HepG2 (cell line): Measurements from ENCODE around the gene ITPK1. TPM values are rescaled to one million over a fixed set of nuclear protein-coding genes. Genes with fewer than 3 reads are reported as not detected.
A peak's percentile ranks its signal among the peaks of the same experiment; 100 is the strongest.

Experiments
- CAMTA2 ChIP-seq: sonication (generic); formaldehyde crosslinking; IDR thresholded peaks from 2 replicates; pipeline ENCODE4 v1.4.0; 2020; ENCODE audit warnings: mild to moderate bottlenecking, missing genetic modification reagents, borderline replicate concordance
- CEBPB ChIP-seq: IDR thresholded peaks from 2 replicates; pipeline ENCODE4 v1.6.1; 2011; ENCODE audit warnings: low read depth, low read length, improper control_type of control experiment, borderline replicate concordance
- EEA1 ChIP-seq: sonication (generic); formaldehyde crosslinking; IDR thresholded peaks from 2 replicates; pipeline ENCODE4 v1.5.1; 2020; ENCODE audit warnings: mild to moderate bottlenecking, missing genetic modification reagents, borderline replicate concordance
- EED ChIP-seq: sonication (generic); formaldehyde crosslinking; IDR thresholded peaks from 2 replicates; pipeline ENCODE4 v1.5.0; 2020; ENCODE audit warnings: mild to moderate bottlenecking, missing genetic modification reagents
- ISL2 ChIP-seq: sonication (generic); formaldehyde crosslinking; IDR thresholded peaks from 2 replicates; pipeline ENCODE4 v1.5.0; 2020; ENCODE audit warnings: missing genetic modification reagents
- NR1H2 ChIP-seq: sonication (generic); formaldehyde crosslinking; IDR thresholded peaks from 2 replicates; pipeline ENCODE4 v1.8.1; 2022; ENCODE audit warnings: low read depth, missing genetic modification reagents, borderline replicate concordance
- RBM22 ChIP-seq: fragments of 200-400 bp; formaldehyde crosslinking; optimal IDR thresholded peaks from 2 replicates; pipeline ENCODE3; 2017; ENCODE audit warnings: mild to moderate bottlenecking, low read length, moderate library complexity
- RCOR2 ChIP-seq: IDR thresholded peaks from 2 replicates; pipeline ENCODE4 v1.6.1; 2016; ENCODE audit warnings: missing biosample characterization, missing genetic modification reagents
- SOX6 ChIP-seq, 2 experiments: fragments of 450-650 bp in 1 of 2; sonication (generic) in 1 of 2; formaldehyde crosslinking in 1 of 2; IDR thresholded peaks; 2 replicates each; pipeline versions ENCODE4 v1.4.0 to v1.6.1; 2017 to 2020; ENCODE audit warnings: antibody characterized with exemption in 1 of 2, mild to moderate bottlenecking in 1 of 2, missing genetic modification reagents in 1 of 2
- TARDBP ChIP-seq: sonication (generic); formaldehyde crosslinking; IDR thresholded peaks from 2 replicates; pipeline ENCODE4 v1.8.0; 2022; ENCODE audit warnings: mild to moderate bottlenecking, missing genetic modification reagents
- ZBTB49 ChIP-seq: sonication (generic); formaldehyde crosslinking; IDR thresholded peaks from 2 replicates; pipeline ENCODE4 v1.4.0; 2020; ENCODE audit warnings: missing genetic modification reagents, borderline replicate concordance
- ZFY ChIP-seq: sonication (generic); formaldehyde crosslinking; IDR thresholded peaks from 2 replicates; pipeline ENCODE4 v1.4.0; 2020; ENCODE audit warnings: missing genetic modification reagents
- ZNF20 ChIP-seq: sonication (generic); formaldehyde crosslinking; IDR thresholded peaks from 2 replicates; pipeline ENCODE4 v1.4.0; 2020; ENCODE audit warnings: mild to moderate bottlenecking, moderate library complexity, missing genetic modification reagents
- ZNF280D ChIP-seq: sonication (generic); formaldehyde crosslinking; IDR thresholded peaks from 2 replicates; pipeline ENCODE4 v1.5.1; 2020; ENCODE audit warnings: mild to moderate bottlenecking, missing genetic modification reagents
- ZNF776 ChIP-seq: sonication (generic); formaldehyde crosslinking; IDR thresholded peaks from 2 replicates; pipeline ENCODE4 v1.4.0; 2020; ENCODE audit warnings: mild to moderate bottlenecking, missing genetic modification reagents
- ZNF777 ChIP-seq: sonication (generic); formaldehyde crosslinking; IDR thresholded peaks from 2 replicates; pipeline ENCODE4 v1.4.0; 2020; ENCODE audit warnings: missing genetic modification reagents
- polyA plus RNA-seq, 8 experiments: library from polyadenylated mRNA; depleted of rRNA in 3 of 8; stranded (reverse) in 7 of 8; unstranded in 1 of 8; fragments of >200 nt; fragmentation: Illumina TruSeq in 4 of 8; extraction: Trizol in 4 of 8; gene quantifications; 2 replicates each; pipeline versions ENCODE4 v1.2.1 to v1.2.3, GENCODE V29; 2011 to 2016; ENCODE audit warnings: low read depth in 4 of 8, missing spikeins in 1 of 8, mixed read lengths in 1 of 8; ENCODE audit not compliant: insufficient read depth in 1 of 8
- total RNA-seq, 5 experiments: library from RNA; depleted of rRNA; stranded (reverse); fragments of >200 nt; fragmentation: Illumina TruSeq; extraction: Trizol; gene quantifications; 2 replicates each; pipeline ENCODE4 v1.2.3, GENCODE V29; 2016; ENCODE audit warnings: low read depth in 1 of 5
- TF ChIP-seq, protein P1 (sequence below): fragments of 450-650 bp; IDR thresholded peaks from 2 replicates; pipeline ENCODE4 v1.6.1; 2017; ENCODE audit warnings: mild to moderate bottlenecking
- TF ChIP-seq, protein P2 (sequence below): sonication (generic); formaldehyde crosslinking; IDR thresholded peaks from 2 replicates; pipeline ENCODE4; 2020; ENCODE audit warnings: missing genetic modification reagents, mild to moderate bottlenecking, borderline replicate concordance

ITPK1 gene
- total and polyA plus RNA-seq, 2 of the 13 experiments (the other 11 are each of a cell fraction or from before 2014, with no cell fraction given) = 20.5 to 47.5 TPM

DNA sequence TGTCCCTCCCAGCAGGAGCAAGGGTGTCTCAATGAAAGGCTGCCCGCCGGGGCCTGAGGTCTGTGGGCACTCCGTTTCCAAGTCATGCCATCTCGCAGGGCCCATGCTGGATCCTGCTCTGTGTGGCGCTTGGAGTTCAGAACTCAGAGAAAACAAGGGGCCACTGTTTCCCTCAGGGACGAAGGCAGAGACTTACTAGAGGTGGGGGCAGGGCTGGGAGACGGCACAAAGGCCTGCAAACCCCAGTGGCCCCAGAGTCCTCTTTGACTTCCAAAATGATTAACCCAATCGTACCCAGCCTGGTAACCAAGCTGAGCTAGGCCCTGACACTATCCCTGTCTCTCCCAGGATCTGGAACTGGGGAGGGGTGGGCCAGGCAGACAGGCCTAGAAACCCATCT is 95.8 kb downstream of the ITPK1 start (continued):
- TF ChIP-seq, protein P1, sequence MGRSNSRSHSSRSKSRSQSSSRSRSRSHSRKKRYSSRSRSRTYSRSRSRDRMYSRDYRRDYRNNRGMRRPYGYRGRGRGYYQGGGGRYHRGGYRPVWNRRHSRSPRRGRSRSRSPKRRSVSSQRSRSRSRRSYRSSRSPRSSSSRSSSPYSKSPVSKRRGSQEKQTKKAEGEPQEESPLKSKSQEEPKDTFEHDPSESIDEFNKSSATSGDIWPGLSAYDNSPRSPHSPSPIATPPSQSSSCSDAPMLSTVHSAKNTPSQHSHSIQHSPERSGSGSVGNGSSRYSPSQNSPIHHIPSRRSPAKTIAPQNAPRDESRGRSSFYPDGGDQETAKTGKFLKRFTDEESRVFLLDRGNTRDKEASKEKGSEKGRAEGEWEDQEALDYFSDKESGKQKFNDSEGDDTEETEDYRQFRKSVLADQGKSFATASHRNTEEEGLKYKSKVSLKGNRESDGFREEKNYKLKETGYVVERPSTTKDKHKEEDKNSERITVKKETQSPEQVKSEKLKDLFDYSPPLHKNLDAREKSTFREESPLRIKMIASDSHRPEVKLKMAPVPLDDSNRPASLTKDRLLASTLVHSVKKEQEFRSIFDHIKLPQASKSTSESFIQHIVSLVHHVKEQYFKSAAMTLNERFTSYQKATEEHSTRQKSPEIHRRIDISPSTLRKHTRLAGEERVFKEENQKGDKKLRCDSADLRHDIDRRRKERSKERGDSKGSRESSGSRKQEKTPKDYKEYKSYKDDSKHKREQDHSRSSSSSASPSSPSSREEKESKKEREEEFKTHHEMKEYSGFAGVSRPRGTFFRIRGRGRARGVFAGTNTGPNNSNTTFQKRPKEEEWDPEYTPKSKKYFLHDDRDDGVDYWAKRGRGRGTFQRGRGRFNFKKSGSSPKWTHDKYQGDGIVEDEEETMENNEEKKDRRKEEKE = no peak
- TF ChIP-seq CEBPB (no peak), CAMTA2 (CRISPR knock-in tag) (no peak), ZNF280D (CRISPR knock-in tag) (0 out of 2 replicates have a peak, but pooled peaks have one; percentile 45), RCOR2 (0 out of 2 replicates have a peak, but pooled peaks have one; percentile 12), RBM22 (no peak), ISL2 (CRISPR knock-in tag) (no peak), ZNF777 (CRISPR knock-in tag) (no peak), SOX6 (IDR thresholded peaks at IDR 0.05) (no peak), SOX6 (CRISPR knock-in tag; IDR thresholded peaks at IDR 0.05) (peak; percentile 87), ZFY (CRISPR knock-in tag) (peak; percentile 81), NR1H2 (CRISPR knock-in tag) (no peak), ZNF20 (no peak), ZNF776 (CRISPR knock-in tag) (0 out of 2 replicates have a peak, but pooled peaks have one; percentile 42), EEA1 (CRISPR knock-in tag) (no peak), EED (no peak), ZBTB49 (CRISPR knock-in tag) (no peak), TARDBP (CRISPR knock-in tag) (0 out of 2 replicates have a peak, but pooled peaks have one; percentile 26)
- TF ChIP-seq, protein P2, sequence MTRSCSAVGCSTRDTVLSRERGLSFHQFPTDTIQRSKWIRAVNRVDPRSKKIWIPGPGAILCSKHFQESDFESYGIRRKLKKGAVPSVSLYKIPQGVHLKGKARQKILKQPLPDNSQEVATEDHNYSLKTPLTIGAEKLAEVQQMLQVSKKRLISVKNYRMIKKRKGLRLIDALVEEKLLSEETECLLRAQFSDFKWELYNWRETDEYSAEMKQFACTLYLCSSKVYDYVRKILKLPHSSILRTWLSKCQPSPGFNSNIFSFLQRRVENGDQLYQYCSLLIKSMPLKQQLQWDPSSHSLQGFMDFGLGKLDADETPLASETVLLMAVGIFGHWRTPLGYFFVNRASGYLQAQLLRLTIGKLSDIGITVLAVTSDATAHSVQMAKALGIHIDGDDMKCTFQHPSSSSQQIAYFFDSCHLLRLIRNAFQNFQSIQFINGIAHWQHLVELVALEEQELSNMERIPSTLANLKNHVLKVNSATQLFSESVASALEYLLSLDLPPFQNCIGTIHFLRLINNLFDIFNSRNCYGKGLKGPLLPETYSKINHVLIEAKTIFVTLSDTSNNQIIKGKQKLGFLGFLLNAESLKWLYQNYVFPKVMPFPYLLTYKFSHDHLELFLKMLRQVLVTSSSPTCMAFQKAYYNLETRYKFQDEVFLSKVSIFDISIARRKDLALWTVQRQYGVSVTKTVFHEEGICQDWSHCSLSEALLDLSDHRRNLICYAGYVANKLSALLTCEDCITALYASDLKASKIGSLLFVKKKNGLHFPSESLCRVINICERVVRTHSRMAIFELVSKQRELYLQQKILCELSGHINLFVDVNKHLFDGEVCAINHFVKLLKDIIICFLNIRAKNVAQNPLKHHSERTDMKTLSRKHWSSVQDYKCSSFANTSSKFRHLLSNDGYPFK = peak; percentile 20; the same call in 1 of the 2 replicates
